DMS53 treated with DMSO at 0.1 percent for 48 hours (cell line): ENCODE measurements around the gene NUS1.
"Not testable (repeated sequence)": the region's sequence is repeated elsewhere in the genome, so short reads cannot be mapped to it uniquely, and the experiment has no call there.

Experiments used
- DNase-seq: peaks from one replicate; lab custom pipeline; 2025; ENCODE audit not compliant: unreplicated experiment; lab: John Stamatoyannopoulos, UW

NUS1 gene

DNA sequence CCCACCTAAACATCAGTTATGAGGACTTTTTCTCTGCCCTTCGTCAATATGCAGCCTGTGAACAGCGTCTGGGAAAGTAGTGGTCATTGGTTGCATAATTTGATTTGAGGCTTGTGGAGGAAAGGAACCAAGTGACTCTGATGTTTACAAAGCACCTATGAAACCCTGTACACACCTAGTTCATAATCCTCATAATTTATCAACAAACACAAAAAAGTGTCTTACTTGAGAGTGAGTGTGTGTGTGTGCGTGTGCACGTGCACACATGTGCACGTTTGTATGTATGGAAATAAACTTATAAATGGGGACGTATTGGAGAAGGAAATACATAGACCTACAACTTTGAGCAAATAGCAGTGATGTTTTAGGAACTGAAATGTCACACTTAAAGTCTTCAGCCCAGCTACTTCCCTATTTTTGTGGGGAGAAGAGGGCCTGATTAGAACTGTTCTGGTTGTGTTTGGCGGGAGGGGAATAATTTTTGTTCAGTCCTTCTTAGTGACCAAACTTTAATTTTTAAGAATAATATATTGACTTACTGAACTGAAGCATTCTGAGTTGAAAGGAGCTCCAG lies 31.8 kb downstream of the NUS1 start:
- DNase-seq, result not testable (repeated sequence)

DNA sequence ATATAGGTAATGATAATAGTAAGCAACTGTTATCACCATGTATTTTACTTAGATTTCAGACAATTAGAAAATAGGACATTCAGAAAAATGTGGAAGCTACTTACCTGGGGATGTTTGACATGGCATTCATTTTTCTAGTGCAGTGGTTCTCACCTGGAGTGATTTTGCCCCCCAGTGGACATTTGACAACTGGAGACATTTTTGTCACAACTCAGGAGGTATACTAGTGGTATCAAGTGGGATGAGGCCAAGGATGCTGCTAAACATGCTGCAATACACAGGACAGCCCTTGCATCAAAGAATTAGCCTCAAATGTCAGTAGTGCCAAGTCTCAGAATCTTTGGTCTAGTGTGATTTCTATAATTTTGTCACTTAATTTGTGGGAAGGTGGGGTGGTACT lies 36.1 kb downstream of the NUS1 start:
- DNase-seq, result no peak

GRCh38 chr6:117718895-117719294 lies 43.6 kb downstream of the NUS1 start:
- DNase-seq, result no peak

DNA sequence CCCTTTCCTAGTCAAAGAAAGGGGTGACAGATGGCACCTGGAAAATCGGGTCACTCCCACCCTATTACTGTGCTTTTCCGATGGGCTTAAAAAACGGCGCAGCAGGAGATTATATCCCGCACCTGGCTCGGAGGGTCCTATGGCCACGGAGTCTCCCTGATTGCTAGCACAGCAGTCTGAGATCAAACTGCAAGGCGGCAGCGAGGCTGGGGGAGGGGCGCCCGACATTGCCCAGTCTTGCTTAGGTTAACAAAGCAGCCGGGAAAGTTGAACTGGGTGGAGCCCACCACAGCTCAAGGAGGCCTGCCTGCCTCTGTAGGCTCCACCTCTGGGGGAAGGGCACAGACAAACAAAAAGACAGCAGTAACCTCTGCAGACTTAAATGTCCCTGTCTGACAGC lies 46.3 kb downstream of the NUS1 start:
- not testable (repeated sequence) for DNase-seq

- no peak for DNase-seq
Observed at GRCh38 chr6:117728626-117729025, 53.4 kb downstream of the NUS1 start.

- DNase-seq, result no peak
Observed at GRCh38 chr6:117729613-117730012, 54.3 kb downstream of the NUS1 start.

GRCh38 chr6:117733341-117733740 lies 58.1 kb downstream of the NUS1 start:
- no peak for DNase-seq

DNA sequence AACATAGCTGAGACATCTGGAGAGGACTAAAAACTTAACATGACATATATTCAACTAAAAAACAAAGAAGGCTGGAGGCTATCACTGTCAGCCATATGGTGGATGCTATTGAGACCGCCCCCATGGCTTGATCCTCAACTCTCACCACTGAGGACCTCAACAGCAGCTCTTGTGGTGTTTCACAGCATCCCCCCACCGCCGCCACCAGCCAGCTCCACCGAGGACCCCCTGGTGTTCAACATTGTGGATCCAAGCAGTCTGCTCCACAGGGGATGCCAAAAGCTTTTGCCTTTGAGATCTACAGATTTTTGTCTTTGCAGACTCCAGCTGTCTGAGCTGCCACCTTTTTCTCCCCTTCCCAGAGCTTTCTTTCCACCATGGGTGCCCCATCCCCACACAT lies 64.6 kb downstream of the NUS1 start:
- DNase-seq, result no peak

DNA sequence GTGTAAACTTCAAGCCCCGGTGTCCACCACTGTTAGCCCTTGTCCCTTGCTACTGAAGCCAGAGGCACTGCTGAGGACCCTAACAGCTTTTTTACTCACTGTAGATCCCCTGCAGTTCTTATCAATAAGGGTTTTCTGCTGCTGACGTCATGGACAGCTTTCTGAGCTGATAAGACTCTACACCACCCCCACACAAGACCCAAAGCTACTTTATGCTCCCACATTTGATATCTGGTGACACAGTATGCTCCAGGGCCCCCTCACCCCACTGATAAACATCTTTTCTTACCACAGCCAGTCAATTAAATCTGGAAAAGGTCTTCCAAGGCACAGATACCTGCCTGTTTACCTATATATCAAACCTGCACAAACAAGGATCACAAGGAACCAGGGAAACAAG lies 65.3 kb downstream of the NUS1 start:
- DNase-seq, result no peak

DNA sequence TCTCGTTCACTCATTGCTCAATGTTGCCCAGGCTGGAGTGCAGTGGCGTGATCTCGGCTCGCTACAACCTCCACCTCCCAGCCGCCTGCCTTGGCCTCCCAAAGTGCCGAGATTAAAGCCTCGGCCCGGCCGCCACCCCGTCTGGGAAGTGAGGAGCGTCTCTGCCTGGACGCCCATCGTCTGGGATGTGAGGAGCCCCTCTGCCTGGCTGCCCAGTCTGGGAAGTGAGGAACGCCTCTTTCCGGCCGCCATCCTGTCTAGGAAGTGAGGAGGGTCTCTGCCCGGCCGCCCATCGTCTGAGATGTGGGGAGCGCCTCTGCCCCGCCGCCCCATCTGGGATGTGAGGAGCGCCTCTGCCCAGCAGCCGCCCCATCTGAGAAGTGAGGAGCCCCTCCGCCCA lies 75.4 kb downstream of the NUS1 start:
- DNase-seq, result not testable (repeated sequence)
